ELR (cell line): ENCODE results near the gene CYS1.
A peak's percentile ranks its signal among the peaks of the same experiment; 100 is the strongest.
"Not testable (repeated sequence)": the region's sequence is repeated elsewhere in the genome, so short reads cannot be mapped to it uniquely, and the experiment has no call there.

ENCODE experiments used
- DNase-seq: peaks from one replicate; pipeline ENCODE4 v3.0.0-alpha.2; 2015; ENCODE audit warnings: low read depth

CYS1 gene

DNA sequence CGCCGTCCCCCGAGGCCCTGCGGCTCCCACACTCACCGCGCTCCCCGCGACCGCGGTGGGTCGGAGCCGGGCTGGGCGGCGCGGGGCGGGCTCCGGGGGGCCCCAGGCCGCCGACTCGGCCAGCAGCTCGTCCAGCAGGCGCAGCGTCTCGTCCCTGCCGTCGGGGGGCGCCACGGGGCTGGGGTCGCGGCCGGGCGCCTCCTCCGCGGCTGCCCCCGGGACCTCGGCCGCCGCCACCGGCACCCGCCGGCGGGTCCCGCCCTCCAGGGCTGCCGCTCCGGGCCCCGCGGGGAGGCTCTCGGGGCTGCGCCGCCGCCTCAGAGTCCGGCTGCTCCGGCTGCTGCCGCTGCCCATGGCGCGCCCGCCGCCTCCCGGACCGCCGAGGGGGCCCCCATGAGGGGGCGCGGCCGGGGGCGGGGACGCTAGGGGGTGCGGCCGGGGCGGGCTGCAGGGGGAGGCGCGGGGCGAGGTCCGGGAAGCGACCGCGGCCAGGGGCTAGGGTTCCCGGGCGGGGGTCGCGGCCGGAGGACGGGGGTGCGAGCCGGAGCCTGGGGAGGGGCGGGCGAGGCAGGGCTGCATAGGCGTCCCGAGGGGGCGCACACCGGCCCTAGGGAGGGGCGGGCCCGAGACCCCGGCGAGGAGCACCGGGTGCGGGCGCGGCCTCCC lies at the start of gene CYS1:
Gene CYS1, minus strand, starts transcription at position 542 of the 666 bp plus-strand sequence. Its CDS starts 188 bp downstream, at position 354.
- DNase-seq, result peak; percentile 17

DNA sequence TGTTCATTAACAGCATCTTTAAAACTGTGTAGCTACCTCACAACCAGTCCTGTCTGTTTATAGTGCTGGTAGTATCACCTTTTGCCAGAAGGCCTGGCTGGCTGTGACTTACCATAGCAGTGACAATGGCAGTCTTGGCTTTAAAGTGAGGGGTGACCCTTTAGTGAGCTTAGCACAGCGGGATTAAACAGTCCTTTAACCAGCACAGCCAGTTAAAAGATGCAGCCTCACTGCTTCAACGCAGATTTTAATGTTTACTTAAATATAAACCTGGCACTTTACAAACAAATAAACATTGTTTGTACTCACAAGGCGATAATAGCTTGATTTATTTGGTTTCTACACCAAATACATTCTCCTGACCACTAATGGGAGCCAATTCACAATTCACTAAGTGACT lies 49.3 kb upstream of the CYS1 start:
- no peak for DNase-seq

DNA sequence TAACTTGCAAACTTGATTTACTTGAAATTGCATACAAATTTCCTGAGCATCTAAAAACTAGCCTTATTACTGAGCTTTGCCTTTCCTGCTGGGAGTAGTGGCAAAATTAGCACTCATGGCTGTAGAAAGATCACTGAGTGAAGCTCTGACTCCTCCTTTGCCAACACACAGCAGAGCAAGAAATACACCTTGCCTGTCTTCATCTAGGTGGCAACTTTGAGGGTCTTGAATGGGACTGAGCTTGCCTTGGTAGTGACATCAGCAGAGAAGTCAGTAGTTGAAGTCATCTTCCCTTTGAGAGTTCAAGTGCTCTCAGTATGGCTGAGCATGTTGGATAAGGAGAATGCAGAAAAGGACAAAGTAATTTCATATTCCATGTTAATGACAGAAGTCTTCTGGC lies 48.2 kb upstream of the CYS1 start:
- no peak for DNase-seq

DNA sequence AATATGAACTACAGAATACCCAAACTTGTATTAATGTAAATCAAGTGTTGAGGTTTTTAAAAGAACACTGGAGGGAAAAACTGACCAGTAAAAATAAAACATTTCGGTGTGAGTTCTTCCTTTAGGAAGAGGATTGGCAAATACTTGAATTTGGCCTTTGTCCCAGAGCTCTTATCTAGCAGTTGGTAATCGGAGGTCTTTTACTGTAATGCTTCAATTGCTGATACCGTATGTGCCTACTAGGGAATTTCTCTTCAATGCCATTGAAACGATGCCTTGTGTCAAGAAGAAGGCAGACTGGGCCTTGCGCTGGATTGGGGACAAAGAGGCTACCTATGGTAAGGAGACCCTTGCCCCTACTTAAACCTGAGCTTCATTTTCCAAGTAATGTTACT lies 46.4 kb upstream of the CYS1 start:
- no peak for DNase-seq

GRCh38 chr2:10125842-10126631 lies 45.8 kb upstream of the CYS1 start:
- DNase-seq, result no peak

GRCh38 chr2:10124538-10125045 lies 44.4 kb upstream of the CYS1 start:
- peak; percentile 78 for DNase-seq

- no peak for DNase-seq
Measured at GRCh38 chr2:10123281-10123680, 43.1 kb upstream of the CYS1 start.

DNA sequence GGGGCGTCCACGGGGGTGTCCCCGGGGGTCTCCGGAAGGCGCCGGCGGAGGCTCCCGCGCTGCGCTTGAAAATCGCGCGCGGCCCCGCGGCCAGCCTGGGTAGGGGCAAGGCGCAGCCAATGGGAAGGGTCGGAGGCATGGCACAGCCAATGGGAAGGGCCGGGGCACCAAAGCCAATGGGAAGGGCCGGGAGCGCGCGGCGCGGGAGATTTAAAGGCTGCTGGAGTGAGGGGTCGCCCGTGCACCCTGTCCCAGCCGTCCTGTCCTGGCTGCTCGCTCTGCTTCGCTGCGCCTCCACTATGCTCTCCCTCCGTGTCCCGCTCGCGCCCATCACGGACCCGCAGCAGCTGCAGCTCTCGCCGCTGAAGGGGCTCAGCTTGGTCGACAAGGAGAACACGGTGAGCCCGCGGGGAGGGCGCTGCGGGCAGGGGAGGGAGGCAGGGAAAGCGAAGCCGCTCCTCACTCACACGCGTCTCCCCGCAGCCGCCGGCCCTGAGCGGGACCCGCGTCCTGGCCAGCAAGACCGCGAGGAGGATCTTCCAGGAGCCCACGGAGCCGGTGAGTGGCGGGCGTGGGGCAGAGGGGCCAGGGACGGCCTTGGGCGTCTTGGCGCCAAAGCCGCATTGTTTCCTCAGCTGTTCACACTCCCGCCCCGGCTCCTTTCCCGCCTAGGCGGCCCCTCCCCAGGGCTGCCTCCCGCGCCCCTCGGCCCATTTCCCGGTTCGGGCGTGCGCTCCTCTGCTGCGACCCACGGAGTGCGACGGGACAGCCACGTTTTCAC lies 42.5 kb upstream of the CYS1 start, which contains the start of gene RRM2:
Gene RRM2, plus strand, starts transcription at position 240 of the 781 bp plus-strand sequence. Its CDS starts 60 bp downstream, at position 300.
- peak; percentile 96 for DNase-seq

DNA sequence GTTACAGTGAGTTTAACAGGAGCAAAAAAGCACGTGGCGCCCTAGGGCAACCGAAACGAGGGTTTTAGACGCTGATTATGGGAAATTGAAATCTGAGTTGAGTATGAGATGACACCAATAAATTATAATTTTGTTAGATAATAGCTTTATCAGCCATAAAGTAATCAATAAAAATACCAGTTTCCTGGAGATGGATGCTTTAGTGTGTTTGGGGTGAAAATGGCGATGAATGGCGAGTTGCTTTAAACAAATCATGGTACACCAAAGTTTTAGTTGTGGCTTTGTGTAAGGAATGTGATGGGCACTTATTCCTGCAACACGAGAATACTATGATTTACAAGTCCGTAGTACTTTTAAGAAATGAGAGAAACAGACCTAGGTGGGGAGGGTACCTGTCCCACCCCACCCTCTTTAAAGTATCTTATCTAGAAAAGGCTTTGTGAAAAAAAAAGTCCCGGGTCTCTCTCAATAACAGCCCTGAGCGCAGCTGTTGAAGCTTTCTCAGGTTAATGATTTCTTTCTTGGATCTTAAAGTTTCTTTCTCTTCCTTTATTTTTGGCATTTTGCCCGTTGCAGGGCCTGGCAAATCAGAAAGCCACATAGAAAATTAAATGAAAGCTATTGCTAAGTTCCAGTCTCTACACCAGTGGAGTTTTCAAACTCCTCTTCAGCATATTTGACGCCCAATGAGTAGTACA lies 40.8 kb upstream of the CYS1 start:
- peak; percentile 61 for DNase-seq

DNA sequence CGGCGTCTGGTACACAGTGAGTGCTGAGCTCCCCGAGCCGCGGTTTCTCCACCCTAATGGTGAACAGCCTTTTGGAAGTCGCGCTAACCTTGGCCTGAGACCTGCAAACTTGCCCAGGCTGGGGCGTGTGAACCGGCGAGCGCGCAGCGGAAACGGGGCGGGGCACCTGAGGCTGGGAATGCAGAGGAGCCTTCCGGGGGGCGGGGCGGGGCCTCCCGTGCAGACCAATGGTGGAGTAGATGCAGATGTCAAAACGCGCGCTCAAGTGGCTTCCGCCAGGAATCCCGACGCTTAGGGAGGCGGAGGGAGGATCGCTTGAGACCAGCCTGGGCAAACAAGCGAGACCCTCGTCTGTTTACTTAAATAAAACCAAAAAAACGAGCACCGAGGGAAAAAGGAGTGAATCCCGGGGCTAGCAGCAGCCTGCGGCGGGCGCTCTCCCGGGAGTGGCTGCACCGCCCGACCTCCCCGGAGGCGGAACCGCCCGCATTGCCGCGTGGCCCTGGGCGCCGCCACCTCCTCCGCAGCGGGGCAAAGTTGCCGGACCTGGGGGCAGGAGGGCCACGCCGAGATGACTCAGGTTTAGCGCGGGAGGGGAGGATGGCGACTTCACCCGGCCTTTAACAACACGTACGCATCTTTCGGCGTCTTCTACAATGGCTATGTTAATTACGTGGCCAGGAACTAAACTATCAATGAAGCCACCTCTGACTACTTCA lies 40.1 kb upstream of the CYS1 start:
- peak; percentile 96 for DNase-seq

DNA sequence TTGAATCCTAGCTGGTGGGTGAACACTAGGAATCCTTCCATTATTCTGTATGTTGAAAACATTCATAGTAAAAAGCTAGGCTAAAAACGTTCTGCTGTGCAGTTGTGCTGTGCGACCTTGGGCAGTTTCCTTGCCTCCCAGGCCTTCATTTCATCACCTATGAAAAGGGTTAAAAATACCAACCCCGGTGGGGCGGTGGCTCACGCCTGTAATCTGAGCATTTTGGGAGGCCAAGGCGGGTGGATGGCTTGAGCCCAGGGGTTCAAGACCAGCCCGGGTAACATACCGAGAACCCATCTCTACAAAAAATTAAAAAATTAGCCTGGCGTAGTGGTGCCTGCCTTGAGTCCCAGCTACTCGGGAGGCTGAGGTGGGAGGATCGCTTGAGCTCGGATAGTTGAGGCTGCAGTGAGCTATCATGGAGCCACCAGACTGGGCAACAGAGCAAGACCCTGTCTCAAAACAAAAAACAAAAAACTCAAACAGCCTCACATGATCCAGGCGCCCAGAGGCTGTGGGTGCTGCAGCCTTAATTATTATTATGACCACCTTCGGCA lies 39.5 kb upstream of the CYS1 start:
- no peak for DNase-seq

- no peak for DNase-seq
Measured at GRCh38 chr2:10119027-10119325, 38.8 kb upstream of the CYS1 start.

- no peak for DNase-seq
Measured at GRCh38 chr2:10109311-10109710, 29.1 kb upstream of the CYS1 start.

- DNase-seq, result not testable (repeated sequence)
Measured at GRCh38 chr2:10104906-10105305, 24.7 kb upstream of the CYS1 start.

- DNase-seq, result no peak
Measured at GRCh38 chr2:10103179-10103578, 23.0 kb upstream of the CYS1 start.

DNA sequence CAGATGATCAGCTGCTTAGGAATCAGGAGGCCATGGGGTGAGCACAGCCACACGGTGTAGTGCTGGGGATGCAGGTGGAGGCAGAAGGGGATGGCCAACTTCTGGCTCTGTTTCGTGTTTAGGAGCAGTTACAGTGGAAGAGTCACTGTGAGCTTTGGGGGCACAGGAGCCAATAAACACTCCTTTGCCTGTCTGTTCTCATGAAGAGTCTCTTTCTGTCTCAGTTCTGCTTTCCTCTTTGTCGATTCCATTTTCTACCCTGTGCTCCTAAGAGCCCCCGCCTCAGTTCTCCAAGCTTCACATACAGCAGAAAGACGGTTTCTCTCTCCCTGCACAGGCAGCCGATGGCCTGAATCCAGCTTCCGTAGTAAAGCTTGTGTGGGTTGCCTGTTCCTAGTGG lies 21.3 kb upstream of the CYS1 start:
- DNase-seq, result no peak

GRCh38 chr2:10097352-10098148 lies 17.3 kb upstream of the CYS1 start:
- peak; percentile 71 for DNase-seq

DNA sequence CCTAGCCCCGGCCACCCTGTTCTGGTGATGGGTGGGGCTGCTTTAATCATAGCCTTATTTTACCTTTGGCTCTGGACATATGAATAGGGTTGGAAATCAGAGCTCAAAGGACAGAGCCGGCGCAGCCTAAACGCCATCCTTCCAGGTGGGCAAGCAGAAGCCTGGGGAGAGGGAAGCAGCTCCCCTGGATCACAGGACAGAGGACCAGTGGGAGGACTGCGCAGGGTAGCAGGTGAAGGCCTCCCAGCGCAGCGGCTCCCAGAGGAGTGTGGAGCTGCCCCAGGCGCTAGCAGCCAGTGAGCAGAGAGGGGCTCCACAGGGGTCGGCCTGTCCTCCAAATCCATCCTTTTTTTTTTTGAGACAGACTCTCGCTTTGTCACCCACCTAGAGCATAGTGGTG lies 16.4 kb upstream of the CYS1 start:
- no peak for DNase-seq

DNA sequence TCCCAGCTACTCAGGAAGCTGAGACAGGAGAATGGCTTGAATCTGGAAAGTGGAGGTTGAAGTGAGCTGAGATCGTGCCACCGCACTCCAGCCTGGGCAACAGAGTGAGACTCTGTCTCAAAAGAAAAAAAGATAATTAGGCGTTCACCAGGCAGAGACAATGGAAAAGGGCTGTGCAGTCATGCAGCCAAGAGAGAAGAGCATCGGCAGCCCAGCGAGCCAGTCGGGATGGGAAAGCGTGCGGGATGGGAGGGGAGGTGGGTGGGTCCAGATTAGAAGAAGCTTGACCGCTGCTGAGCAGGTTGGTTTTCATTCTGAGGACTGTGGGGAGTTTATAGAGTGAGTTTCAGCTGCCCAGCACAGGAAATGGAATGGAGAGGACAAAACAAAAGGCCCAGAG lies 15.0 kb upstream of the CYS1 start:
- no peak for DNase-seq

- no peak for DNase-seq
Measured at GRCh38 chr2:10094271-10094814, 14.1 kb upstream of the CYS1 start.
